Measurements from ENCODE around the gene TBCK.

Gene TBCK

DNA sequence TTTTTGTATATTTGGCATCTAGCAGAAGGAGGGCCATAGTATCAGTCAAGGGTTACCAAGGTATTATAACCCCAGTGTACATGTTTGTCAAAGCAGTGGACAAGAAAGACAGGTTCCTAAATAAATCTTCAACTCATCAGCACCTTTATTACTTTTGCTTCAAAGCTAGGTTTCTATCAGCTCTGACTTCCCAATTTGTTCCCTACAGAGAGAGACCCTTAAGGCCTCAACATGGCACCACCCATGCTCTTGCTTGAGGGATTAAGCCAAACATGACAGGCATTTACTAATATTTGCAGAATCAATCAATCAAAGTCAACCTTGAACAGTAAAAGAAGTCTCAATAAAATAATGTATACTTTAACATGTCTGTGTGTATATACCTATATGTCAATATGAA lies 9.4 kb downstream of the TBCK start:
- no peak overlapping the region for H3K4me3 ChIP-seq (ENCODE audit: low read depth in 1 of 2, low read length in 1 of 2)
- no peak overlapping the region for H3K27ac ChIP-seq
- no peaks in the 10 kb centered on the region for H3K36me3 ChIP-seq
- H3K4me1 ChIP-seq (ENCODE audit: control insufficient read depth in 1 of 2, insufficient read depth in 1 of 2, low read depth in 1 of 2, low read length in 1 of 2), result no peaks in the 10 kb centered on the region
- TF ChIP-seq, protein P1, sequence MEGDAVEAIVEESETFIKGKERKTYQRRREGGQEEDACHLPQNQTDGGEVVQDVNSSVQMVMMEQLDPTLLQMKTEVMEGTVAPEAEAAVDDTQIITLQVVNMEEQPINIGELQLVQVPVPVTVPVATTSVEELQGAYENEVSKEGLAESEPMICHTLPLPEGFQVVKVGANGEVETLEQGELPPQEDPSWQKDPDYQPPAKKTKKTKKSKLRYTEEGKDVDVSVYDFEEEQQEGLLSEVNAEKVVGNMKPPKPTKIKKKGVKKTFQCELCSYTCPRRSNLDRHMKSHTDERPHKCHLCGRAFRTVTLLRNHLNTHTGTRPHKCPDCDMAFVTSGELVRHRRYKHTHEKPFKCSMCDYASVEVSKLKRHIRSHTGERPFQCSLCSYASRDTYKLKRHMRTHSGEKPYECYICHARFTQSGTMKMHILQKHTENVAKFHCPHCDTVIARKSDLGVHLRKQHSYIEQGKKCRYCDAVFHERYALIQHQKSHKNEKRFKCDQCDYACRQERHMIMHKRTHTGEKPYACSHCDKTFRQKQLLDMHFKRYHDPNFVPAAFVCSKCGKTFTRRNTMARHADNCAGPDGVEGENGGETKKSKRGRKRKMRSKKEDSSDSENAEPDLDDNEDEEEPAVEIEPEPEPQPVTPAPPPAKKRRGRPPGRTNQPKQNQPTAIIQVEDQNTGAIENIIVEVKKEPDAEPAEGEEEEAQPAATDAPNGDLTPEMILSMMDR (IDR thresholded peaks at IDR 0.05), result no peak
- no peaks in the 10 kb centered on the region for H3K27me3 ChIP-seq
- no peaks in the 10 kb centered on the region for H3K9me3 ChIP-seq

DNA sequence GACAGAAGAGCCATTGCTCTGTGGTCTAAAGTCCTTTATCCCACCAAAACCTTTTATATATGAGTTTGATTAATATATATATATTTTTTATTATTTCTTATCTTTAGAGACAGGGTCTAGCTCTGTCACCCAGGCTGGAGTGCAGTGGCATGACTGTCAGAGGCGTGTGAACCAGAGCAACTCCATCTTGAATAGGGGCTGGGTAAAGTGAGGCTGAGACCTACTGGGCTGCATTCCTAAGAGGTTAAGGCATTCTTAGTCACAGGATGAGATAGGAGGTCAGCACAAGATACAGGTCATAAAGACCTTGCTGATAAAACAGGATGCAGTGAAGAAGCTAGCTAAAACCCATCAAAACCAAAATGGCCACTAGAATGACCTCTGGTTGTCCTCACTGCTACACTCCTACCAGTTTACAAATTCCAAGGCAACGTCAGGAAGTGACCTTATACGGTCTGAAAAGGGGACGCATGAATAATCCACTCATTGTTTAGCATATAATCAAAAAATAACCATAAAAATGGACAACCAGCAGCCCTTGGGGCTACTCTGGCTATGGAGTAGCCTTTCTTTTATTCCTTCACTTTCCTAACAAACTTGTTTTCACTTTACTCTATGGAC lies 10.5 kb downstream of the TBCK start:
- no peaks in the 10 kb centered on the region for H3K4me1 ChIP-seq (ENCODE audit: control insufficient read depth in 1 of 2, insufficient read depth in 1 of 2, low read depth in 1 of 2, low read length in 1 of 2)
- TF ChIP-seq, protein P1 (IDR thresholded peaks at IDR 0.05), result no peak
- no peaks in the 10 kb centered on the region for H3K27me3 ChIP-seq
- no peaks in the 10 kb centered on the region for H3K36me3 ChIP-seq
- no peak overlapping the region for H3K27ac ChIP-seq
- no peak overlapping the region for H3K4me3 ChIP-seq (ENCODE audit: low read depth in 1 of 2, low read length in 1 of 2)
- H3K9me3 ChIP-seq, result no peaks in the 10 kb centered on the region

DNA sequence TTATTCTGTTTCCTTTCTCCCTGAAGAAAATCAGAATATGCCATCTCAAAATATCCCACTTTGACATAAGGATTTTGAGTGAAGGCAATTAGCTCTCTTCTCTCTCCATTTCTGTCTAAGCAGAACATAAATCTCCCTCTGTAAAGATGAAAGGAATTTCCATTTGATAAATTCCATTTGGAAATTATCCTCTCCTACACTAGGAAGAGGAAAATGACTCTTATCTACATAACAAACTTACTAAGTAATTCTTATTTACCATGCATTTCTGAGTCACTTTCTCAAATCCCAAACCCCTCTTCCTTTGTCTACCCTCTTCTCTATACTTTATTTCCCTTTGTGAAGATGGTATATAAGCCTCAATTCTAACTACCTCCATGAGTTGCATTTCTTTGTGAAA lies 11.4 kb downstream of the TBCK start:
- Histone ChIP-seq H3K4me1 (ENCODE audit: control insufficient read depth in 1 of 2, insufficient read depth in 1 of 2, low read depth in 1 of 2, low read length in 1 of 2) (no peaks in the 10 kb centered on the region), H3K27ac (no peak overlapping the region)
- TF ChIP-seq, protein P1 (IDR thresholded peaks at IDR 0.05), result no peak

DNA sequence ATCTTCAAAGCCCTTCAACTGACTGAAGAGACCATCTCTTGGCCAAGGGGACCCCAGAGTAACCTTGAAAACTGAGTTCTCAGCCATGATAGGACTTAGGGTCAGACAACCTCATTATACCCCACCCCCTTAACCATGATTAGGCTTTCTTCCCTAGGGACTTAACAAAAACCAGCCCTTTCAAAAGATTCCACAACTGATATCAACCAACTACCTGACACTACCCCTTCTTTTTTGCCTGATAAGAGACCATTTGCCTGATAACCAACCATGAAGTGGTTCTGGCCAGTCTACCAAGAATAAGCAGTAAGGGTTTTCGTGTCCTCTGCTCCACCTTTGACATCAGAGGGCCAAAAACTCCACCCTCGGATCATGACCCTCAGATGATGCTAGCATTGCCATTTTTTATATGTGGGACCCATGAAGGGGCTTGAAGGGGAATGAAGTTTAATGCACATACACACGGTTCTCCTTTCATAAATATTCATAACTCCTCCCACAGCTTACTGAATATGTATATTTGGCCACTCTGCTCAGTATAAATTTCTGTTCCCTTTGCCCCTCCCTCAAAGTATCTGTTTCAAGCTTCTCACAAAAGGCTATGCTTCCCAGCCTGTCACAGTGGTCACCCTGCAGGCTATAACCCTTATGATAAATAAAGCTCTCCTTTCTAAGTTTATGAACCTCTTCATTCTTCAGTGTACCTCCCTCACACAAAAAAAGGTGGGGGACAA lies 12.3 kb downstream of the TBCK start:
- TF ChIP-seq, protein P1 (IDR thresholded peaks at IDR 0.05), result no peak
- H3K27ac ChIP-seq, result no peak overlapping the region
- no peaks in the 10 kb centered on the region for H3K4me1 ChIP-seq (ENCODE audit: control insufficient read depth in 1 of 2, insufficient read depth in 1 of 2, low read depth in 1 of 2, low read length in 1 of 2)
- no peak overlapping the region for H3K4me3 ChIP-seq (ENCODE audit: low read depth in 1 of 2, low read length in 1 of 2)
- H3K9me3 ChIP-seq, result no peaks in the 10 kb centered on the region
- H3K36me3 ChIP-seq, result no peaks in the 10 kb centered on the region
- H3K27me3 ChIP-seq, result no peaks in the 10 kb centered on the region

More for the DNA sequence above, 11.4 kb downstream of the TBCK start:
- Histone ChIP-seq H3K27me3 (no peaks in the 10 kb centered on the region), H3K9me3 (no peaks in the 10 kb centered on the region), H3K4me3 (ENCODE audit: low read depth in 1 of 2, low read length in 1 of 2) (no peak overlapping the region), H3K36me3 (no peaks in the 10 kb centered on the region)

DNA sequence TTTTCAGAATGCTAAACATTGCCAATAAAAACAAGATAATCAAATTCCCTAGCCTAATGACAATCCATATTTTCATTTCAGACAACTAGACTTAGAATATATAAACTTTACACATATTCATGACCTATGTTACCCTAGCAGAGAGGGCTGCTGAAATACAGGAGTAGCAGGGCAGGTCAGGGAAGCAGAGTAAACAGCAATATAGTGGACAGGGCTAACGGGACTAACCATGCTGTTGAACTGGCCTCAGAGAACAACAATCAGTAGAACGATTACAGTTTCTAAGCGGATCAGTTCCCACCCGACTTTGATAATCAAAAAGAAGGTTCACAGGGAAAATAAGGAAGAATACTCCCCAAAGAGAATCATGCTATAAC lies 14.0 kb downstream of the TBCK start:
- H3K27me3 ChIP-seq, result no peaks in the 10 kb centered on the region
- TF ChIP-seq, protein P1 (IDR thresholded peaks at IDR 0.05), result no peak
- H3K4me1 ChIP-seq (ENCODE audit: control insufficient read depth in 1 of 2, insufficient read depth in 1 of 2, low read depth in 1 of 2, low read length in 1 of 2), result no peaks in the 10 kb centered on the region
- H3K27ac ChIP-seq, result no peak overlapping the region
- H3K36me3 ChIP-seq, result no peaks in the 10 kb centered on the region
- H3K4me3 ChIP-seq (ENCODE audit: low read depth in 1 of 2, low read length in 1 of 2), result no peak overlapping the region
- no peaks in the 10 kb centered on the region for H3K9me3 ChIP-seq
